Neural progenitor cell (in vitro differentiated cells): ENCODE measurements around the gene PTGER3.

Experiments used
- CTCF ChIP-seq: fragments of 200-600 bp; sonication (generic); IDR thresholded peaks from 2 replicates; pipeline ENCODE4 v1.5.1; 2017; ENCODE audit warnings: antibody characterized with exemption, mild to moderate bottlenecking
- EZH2 ChIP-seq: fragments of 200-600 bp; sonication (generic); IDR thresholded peaks from 2 replicates; pipeline ENCODE4 v1.6.1; 2017; ENCODE audit warnings: antibody characterized with exemption, mild to moderate bottlenecking, moderate library complexity

- TF ChIP-seq CTCF (no peak), EZH2 (no peak)
These were observed 31.9 kb downstream of the PTGER3 start for GRCh38 chr1:71015745-71016144.
